ENCODE results near the gene RPL36A.

RPL36A gene

DNA sequence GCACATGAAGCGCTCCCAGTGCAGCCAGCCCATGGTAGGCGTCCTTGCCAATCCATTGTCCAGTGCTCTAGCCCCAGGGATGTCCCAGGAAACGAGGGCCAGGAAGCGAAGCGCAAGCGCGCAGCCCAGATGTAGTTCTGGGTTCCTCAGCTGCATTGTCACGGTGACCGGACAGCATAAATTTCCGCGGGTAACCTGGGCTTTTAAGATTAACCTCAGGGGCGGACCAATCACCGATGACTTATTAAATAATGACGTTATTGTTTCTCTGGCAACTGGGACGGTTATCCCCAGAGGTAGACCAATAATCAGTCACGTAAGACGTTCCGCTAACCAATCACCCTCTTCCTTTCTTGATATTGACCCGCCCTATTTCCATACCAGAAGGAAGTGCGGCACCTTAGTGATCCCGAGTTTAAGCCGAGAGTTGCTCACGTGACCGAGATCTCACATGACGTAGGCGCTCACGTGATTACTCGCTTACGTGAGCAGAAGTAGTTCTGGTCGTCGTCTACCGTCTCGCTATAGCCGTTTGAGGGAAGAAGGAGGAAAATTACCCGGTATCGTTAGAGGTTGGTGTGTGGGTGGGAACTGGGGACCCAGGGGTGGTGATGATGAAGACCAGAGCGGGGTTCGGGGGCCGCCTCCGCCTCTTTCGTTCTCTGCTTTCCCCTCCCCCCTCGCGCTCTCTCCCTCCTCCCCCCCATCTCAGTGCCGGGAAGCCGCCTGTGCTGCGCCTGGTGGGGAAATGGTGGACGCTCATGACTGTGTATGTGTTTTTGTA is 17.1 kb downstream of the RPL36A start, which contains the start of the genes GLA and HNRNPH2:
TSS of gene GLA (minus strand) at position 178 of the 784 bp plus-strand sequence. CDS start at position 156, 22 bp downstream.
TSS of gene HNRNPH2 (plus strand) at position 475 of the 784 bp plus-strand sequence. CDS start 3,767 bp downstream, outside the sequence.
- H3K27me3 ChIP-seq: no peaks in the 10 kb centered on the region
- no peaks in the 10 kb centered on the region for H3K9me3 ChIP-seq
- peak within 1 kb of the TSS; percentile 81 for H3K9ac ChIP-seq
- no peak for TF ChIP-seq Cebpa-rat (IDR thresholded peaks at IDR 0.05)
- peak within 1 kb of the TSS; percentile 79 for H3K27ac ChIP-seq
- peaks cover 22% of the 10 kb centered on the region; the same call in 1 of the 2 replicates for H3K4me1 ChIP-seq
- H3K4me2 ChIP-seq: peak within 1 kb of the TSS; percentile 73
- peaks cover 23% of the 10 kb centered on the region for H3K36me3 ChIP-seq
- peak within 1 kb of the TSS; percentile 75 for H3K4me3 ChIP-seq
- peaks cover 24% of the 10 kb centered on the region for H4K20me1 ChIP-seq

DNA sequence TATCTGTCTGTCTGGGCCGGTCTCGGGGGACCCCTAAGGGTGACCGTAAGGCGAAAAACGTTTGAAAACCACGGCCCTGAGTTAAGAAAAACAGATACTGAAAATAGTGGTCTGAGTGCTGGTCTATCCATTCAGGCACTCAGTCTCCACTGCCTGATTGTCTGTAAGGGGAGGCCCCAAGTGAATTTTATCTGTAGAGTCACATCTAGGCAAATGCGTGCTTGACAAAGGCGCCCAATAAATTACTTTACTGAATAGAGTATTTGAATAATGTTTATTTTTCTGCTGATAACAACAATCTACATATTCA is 17.7 kb downstream of the RPL36A start:
- Histone ChIP-seq H3K27ac (peak overlapping the region; percentile 79), H3K4me1 (peaks cover 22% of the 10 kb centered on the region; the same call in 1 of the 2 replicates), H3K4me2 (peak overlapping the region; percentile 71), H3K9me3 (no peaks in the 10 kb centered on the region), H3K36me3 (peaks cover 21% of the 10 kb centered on the region), H4K20me1 (peaks cover 24% of the 10 kb centered on the region), H3K27me3 (no peaks in the 10 kb centered on the region), H3K4me3 (peak overlapping the region; percentile 75), H3K9ac (peak overlapping the region; percentile 81)
- TF ChIP-seq Cebpa-rat (IDR thresholded peaks at IDR 0.05): no peak

DNA sequence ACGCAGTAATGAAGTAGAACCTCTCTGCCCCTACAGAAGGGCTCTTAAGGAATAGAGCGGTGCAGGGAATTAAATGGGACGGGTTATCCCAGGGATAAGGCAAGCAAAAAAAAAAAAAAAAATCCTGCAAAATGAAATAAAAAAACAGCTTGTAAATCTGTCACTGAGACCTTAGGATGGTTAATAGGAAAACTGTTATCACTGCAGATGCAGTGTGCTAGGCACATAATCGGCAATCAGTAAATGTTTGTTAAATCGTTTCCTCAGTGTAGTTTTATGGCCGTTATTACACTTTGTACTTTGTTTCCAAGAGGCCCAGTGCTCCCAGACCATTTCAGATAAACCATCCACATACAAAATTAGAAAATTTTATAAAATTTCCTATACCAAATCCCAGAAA is 18.2 kb downstream of the RPL36A start:
- Histone ChIP-seq H3K27me3 (no peaks in the 10 kb centered on the region), H3K4me2 (peak overlapping the region; percentile 71), H3K9ac (peak overlapping the region; percentile 81), H3K27ac (peak overlapping the region; percentile 79), H3K9me3 (no peaks in the 10 kb centered on the region), H3K4me1 (peaks cover 22% of the 10 kb centered on the region; the same call in 1 of the 2 replicates), H3K36me3 (peaks cover 16% of the 10 kb centered on the region), H4K20me1 (peaks cover 24% of the 10 kb centered on the region), H3K4me3 (peak overlapping the region; percentile 75)
- TF ChIP-seq Cebpa-rat (IDR thresholded peaks at IDR 0.05): no peak

DNA sequence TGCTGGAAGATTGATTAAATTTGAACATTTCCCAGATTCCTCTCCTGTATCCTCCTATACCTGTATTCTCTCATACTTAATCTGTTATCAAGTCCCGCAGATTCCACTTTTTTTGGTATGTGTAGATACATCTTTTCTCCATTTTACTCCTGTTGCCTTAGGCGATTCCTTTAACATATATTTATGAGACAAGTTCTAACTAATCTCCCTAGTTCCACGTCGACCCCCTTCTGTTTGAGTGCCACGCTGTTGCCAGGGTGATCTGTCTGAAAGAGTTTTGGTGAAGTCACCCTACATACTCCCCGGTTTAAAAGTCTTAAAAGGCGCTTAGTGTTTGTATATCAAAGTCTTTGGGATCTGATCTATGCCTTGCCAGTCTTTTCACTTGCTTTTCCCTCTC is 19.6 kb downstream of the RPL36A start:
- Histone ChIP-seq H3K9me3 (no peaks in the 10 kb centered on the region), H3K4me3 (no peak overlapping the region), H3K4me1 (peaks cover 31% of the 10 kb centered on the region), H3K27ac (no peak overlapping the region), H4K20me1 (peaks cover 24% of the 10 kb centered on the region), H3K27me3 (no peaks in the 10 kb centered on the region), H3K36me3 (peaks cover 16% of the 10 kb centered on the region), H3K9ac (no peak overlapping the region), H3K4me2 (peak overlapping the region; percentile 71)
- TF ChIP-seq Cebpa-rat (IDR thresholded peaks at IDR 0.05): no peak

DNA sequence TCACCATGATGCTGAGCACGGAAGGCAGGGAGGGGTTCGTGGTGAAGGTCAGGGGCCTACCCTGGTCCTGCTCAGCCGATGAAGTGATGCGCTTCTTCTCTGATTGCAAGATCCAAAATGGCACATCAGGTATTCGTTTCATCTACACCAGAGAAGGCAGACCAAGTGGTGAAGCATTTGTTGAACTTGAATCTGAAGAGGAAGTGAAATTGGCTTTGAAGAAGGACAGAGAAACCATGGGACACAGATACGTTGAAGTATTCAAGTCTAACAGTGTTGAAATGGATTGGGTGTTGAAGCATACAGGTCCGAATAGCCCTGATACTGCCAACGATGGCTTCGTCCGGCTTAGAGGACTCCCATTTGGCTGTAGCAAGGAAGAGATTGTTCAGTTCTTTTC is 21.2 kb downstream of the RPL36A start:
- Histone ChIP-seq H4K20me1 (peaks cover 24% of the 10 kb centered on the region), H3K27me3 (peaks cover 1% of the 10 kb centered on the region; the same call in 1 of the 2 replicates), H3K4me2 (no peak overlapping the region), H3K4me1 (peaks cover 27% of the 10 kb centered on the region), H3K4me3 (no peak overlapping the region), H3K9ac (no peak overlapping the region), H3K27ac (no peak overlapping the region), H3K36me3 (peaks cover 16% of the 10 kb centered on the region), H3K9me3 (no peaks in the 10 kb centered on the region)
- TF ChIP-seq Cebpa-rat (IDR thresholded peaks at IDR 0.05): no peak

DNA sequence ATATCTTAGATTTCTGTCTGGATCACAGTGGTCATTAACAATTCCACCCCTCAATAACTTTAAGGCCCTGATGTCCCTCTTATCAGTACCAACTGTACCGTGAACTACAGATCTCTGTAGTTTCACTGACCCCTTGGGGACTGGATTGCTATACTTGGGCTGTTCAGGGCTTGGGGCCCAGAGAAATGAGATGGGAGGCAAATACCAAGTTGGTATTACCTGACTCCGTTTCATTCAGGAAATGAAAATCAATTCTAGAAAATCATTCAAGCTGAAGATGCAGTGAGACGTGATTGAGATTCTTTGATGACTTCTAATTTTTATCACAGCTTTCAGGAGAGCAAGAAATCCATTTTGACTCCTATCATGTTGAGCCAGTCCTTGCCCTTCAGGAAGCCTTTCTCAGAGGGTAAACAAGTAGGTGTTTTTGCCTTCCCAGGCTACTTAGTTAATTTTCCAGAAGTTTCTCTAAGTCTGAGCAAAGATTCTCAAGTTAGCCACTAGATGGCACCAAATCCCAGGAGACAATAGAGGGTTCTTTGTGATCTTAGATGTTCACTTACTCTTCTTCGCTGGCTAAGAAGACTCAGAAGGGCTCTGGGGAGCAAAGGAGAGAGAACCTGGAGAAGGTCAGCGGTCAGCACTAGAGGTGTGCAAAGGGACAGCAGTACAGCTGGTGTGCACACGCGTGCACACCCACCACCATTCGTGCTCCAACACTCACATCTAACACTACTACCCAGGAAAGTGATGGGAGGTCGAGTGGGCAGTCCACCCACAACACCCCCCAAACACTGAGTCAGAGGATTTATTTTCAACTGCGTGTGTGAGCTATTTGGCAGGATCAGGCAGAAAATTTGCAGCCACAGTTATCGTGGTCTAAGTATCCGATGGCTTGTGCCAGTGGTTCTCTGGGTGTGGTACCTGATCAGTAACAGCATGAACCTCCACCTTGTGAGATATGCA is 24.7 kb downstream of the RPL36A start:
- H3K4me1 ChIP-seq: peaks cover 17% of the 10 kb centered on the region
- peak overlapping the region; percentile 67 for H3K4me2 ChIP-seq
- peak overlapping the region; percentile 53; the same call in 1 of the 2 replicates for H3K27ac ChIP-seq
- H3K36me3 ChIP-seq: peaks cover 16% of the 10 kb centered on the region
- TF ChIP-seq Cebpa-rat (IDR thresholded peaks at IDR 0.05): no peak
- H3K4me3 ChIP-seq: no peak overlapping the region
- no peaks in the 10 kb centered on the region for H3K9me3 ChIP-seq
- H3K9ac ChIP-seq: peak overlapping the region; percentile 57
- H3K27me3 ChIP-seq: peaks cover 19% of the 10 kb centered on the region; the same call in 1 of the 2 replicates
- peaks cover 16% of the 10 kb centered on the region for H4K20me1 ChIP-seq

DNA sequence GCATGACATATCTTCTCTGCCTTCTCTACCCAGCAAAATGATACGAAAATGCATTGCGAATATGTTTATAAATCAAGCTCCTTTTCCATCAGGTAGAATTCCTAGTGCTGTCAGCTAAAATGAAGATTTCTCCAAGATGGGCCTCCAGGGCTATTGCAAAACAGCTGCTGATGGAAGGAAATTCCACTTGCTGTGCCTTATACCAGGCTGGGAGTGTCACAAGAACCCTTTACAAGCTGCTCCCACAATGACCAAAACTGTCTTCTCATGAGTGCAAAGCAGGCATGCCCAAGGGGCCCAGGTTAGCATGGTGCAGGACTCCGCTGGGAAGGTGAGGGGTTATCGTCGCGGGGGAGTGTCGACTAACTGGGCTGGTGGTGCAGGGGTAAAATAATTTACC is 25.9 kb downstream of the RPL36A start:
- peaks cover 14% of the 10 kb centered on the region for H3K4me1 ChIP-seq

DNA sequence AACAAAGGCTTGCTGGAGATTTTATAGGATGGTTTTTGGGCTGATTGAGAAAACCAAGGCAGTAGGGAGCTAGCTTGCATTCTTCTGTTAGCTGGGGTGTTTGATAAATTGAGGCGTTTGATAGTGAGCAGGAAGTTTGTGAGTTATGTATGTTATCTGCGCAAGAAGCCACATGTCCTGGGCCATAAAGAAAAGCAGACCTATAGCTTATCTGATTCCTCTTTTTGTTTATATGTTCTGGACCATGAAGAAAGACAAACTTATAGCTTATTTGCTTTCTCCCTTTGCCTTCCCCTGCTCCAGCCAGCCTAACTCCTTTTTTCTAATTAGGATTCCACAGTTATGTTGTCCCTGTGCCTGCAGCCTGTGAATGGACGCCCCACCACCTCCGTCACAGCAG is 26.4 kb downstream of the RPL36A start:
- no peaks in the 10 kb centered on the region for H4K20me1 ChIP-seq
- no peak overlapping the region for H3K4me2 ChIP-seq
- peaks cover 14% of the 10 kb centered on the region for H3K4me1 ChIP-seq
- H3K36me3 ChIP-seq: peaks cover 11% of the 10 kb centered on the region
- H3K27me3 ChIP-seq: peaks cover 19% of the 10 kb centered on the region; the same call in 1 of the 2 replicates
- H3K27ac ChIP-seq: no peak overlapping the region
- no peaks in the 10 kb centered on the region for H3K9me3 ChIP-seq
- no peak for TF ChIP-seq Cebpa-rat (IDR thresholded peaks at IDR 0.05)
- no peak overlapping the region for H3K9ac ChIP-seq
- no peak overlapping the region for H3K4me3 ChIP-seq

More for the DNA sequence above, 25.9 kb downstream of the RPL36A start:
- Histone ChIP-seq H3K27ac (no peak overlapping the region), H3K36me3 (peaks cover 16% of the 10 kb centered on the region), H3K4me2 (no peak overlapping the region), H3K4me3 (no peak overlapping the region), H3K27me3 (peaks cover 19% of the 10 kb centered on the region; the same call in 1 of the 2 replicates), H3K9me3 (no peaks in the 10 kb centered on the region), H3K9ac (no peak overlapping the region), H4K20me1 (peaks cover 4% of the 10 kb centered on the region; the same call in 1 of the 2 replicates)
- no peak for TF ChIP-seq Cebpa-rat (IDR thresholded peaks at IDR 0.05)

DNA sequence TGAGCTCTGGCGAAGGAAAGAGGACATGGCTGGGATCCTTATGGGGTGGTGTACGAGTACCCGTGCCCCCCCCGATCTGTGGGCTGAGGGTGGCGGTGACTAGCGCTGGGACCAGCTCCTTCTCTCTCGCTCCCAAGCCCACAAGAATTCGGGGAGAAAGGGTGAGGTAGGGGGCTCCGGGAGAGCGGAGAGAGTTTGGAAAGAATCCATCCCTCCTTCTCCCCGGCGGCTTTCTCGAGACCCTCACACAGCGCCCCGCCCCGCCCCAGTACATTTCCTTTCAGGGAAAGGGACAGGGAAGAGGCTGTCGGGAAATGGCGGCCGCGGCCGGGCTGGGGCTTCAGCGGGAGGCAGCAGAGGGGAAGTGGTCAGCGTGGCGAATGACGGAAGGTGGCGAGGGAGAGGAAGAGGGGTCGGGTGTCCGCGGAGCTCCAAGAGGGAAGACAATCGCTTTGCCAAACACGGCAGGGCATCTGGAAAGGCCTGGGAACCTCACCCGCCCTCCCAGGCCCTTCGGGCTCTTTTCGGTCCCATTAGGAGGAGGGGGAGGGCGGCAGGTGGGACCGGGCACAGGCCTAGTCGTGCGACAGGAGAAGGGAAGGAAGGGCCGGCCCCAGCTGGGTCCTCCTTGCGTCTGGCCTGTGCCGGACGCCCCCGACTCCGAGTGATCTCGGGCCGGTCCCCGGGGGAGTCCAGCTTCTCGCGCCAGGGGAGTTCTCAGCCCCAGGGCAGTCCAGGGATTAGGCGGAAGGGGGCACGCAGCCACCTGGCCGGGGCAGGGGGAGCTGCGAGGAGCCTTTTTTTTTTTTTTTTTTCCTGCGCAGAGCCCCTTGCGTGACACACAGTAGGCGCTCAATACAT is 27.4 kb downstream of the RPL36A start:
- no peak for TF ChIP-seq Cebpa-rat (IDR thresholded peaks at IDR 0.05)
- Histone ChIP-seq H3K9ac (peak overlapping the region; percentile 77), H3K9me3 (no peaks in the 10 kb centered on the region), H3K27me3 (peaks cover 19% of the 10 kb centered on the region; the same call in 1 of the 2 replicates), H3K27ac (peak overlapping the region; percentile 81), H3K4me1 (peaks cover 14% of the 10 kb centered on the region), H3K4me3 (peak overlapping the region; percentile 69), H4K20me1 (no peaks in the 10 kb centered on the region), H3K4me2 (peak overlapping the region; percentile 72), H3K36me3 (peaks cover under 1% of the 10 kb centered on the region)

Measured in BLaER1 (cell line).